ENCODE results near the gene CNTNAP2. TPM values are rescaled to one million over a fixed set of nuclear protein-coding genes. Genes with fewer than 3 reads are reported as not detected.

The CNTNAP2 gene
- total RNA-seq, 1 experiment from 2014 or later: 64.5 TPM

- no peak overlapping the region for H3K56ac ChIP-seq (ENCODE audit: insufficient read length, low read depth, low read length)
- no peak for TF ChIP-seq CTCF (conservative IDR thresholded peaks at IDR 0.05)
- H3K9me3 Mint-ChIP-seq: no peaks in the 10 kb centered on the region
Observed at GRCh38 chr7:146479040-146479439, 362.4 kb downstream of the CNTNAP2 start.

More at GRCh38 chr7:146479040-146479439, 362.4 kb downstream of the CNTNAP2 start:
- no peak overlapping the region for H2BK12ac ChIP-seq (ENCODE audit: insufficient read length, low read depth, low read length)
- H4K5ac ChIP-seq (ENCODE audit: insufficient read length, low read depth, low read length): no peak overlapping the region
- H3K4me1 ChIP-seq (ENCODE audit: insufficient read depth, low read length): no peaks in the 10 kb centered on the region
- no CpG with 5 or more reads among the region's 2 CpGs for WGBS (ENCODE audit: extremely low coverage, insufficient read length, low lambda C conversion rate)
- no peaks in the 10 kb centered on the region for H3K9me3 ChIP-seq (ENCODE audit: control insufficient read depth, low read depth, low read length)
- no peak overlapping the region for H2BK120ac ChIP-seq (ENCODE audit: low read depth, low read length, poor library complexity, severe bottlenecking)
- no peak overlapping the region for H4K91ac ChIP-seq (ENCODE audit: insufficient read length, low read depth, low read length)
- H4K20me1 ChIP-seq (ENCODE audit: control insufficient read depth, insufficient read depth, insufficient read length): no peaks in the 10 kb centered on the region
- no peak overlapping the region for H2AFZ ChIP-seq (ENCODE audit: low read length)
- no peak overlapping the region for H2BK20ac ChIP-seq (ENCODE audit: low read depth, low read length, poor library complexity, severe bottlenecking)
- no peak for DNase-seq
- H3K9ac ChIP-seq (ENCODE audit: extremely low read depth, insufficient read length, low read length): no peak overlapping the region
- H3K27ac Mint-ChIP-seq: no peak overlapping the region
- H4K8ac ChIP-seq (replicated peaks; ENCODE audit: insufficient read length, low read depth, low read length): no peak overlapping the region
- H3K18ac ChIP-seq (ENCODE audit: insufficient read length, low read depth, low read length): no peak overlapping the region
- no peak overlapping the region for H2BK5ac ChIP-seq (ENCODE audit: insufficient read length, low read length)
- no peak overlapping the region for H3K4me3 Mint-ChIP-seq
- no peak overlapping the region for H3K23ac ChIP-seq (ENCODE audit: insufficient read length, low read depth, low read length)
- peaks cover 0 to 5% of the 10 kb centered on the region in 2 experiments; a peak in 1 of 4 replicates for H3K4me1 Mint-ChIP-seq
- H3K79me1 ChIP-seq (ENCODE audit: insufficient read depth, low read depth, low read length, poor library complexity, severe bottlenecking): no peaks in the 10 kb centered on the region
- no peak overlapping the region for H3K4me2 ChIP-seq (ENCODE audit: insufficient read depth, insufficient read length, low read length)
- H3K4ac ChIP-seq (ENCODE audit: low read depth, low read length): no peak overlapping the region
- H3K36me3 Mint-ChIP-seq (ENCODE audit: insufficient read depth in 1 of 3, low read depth in 3 of 3): no peaks in the 10 kb centered on the region
- no peak overlapping the region for H3K27ac ChIP-seq (ENCODE audit: insufficient read length, low read depth, low read length)
- no peak overlapping the region for H2AK5ac ChIP-seq (ENCODE audit: insufficient read length, low read length)
- H3K27me3 ChIP-seq (ENCODE audit: insufficient read depth, low read length): no peaks in the 10 kb centered on the region
- H2BK15ac ChIP-seq (ENCODE audit: low read depth, low read length): no peak overlapping the region
- H3T11ph ChIP-seq (ENCODE audit: low read length): no peak overlapping the region
- no peak overlapping the region for H3K14ac ChIP-seq (ENCODE audit: insufficient read depth, low read length)
- H3K23me2 ChIP-seq (ENCODE audit: insufficient read length, low read depth, low read length, poor library complexity, severe bottlenecking): no peaks in the 10 kb centered on the region
- H3K27me3 Mint-ChIP-seq (ENCODE audit: low read depth): no peaks in the 10 kb centered on the region
- H3K79me2 ChIP-seq (ENCODE audit: insufficient read depth, low read length): no peaks in the 10 kb centered on the region
